GM21619 (cell line): Measurements from ENCODE around the gene SYVN1.
A peak's percentile ranks its signal among the peaks of the same experiment; 100 is the strongest.
"Not testable (repeated sequence)": the region's sequence is repeated elsewhere in the genome, so short reads cannot be mapped to it uniquely, and the experiment has no call there.

ENCODE experiments used
- ATAC-seq: cut with Tn5 transposase; IDR thresholded peaks from one replicate; pipeline ENCODE4 v1.9.1; 2021; ENCODE audit not compliant: unreplicated experiment

SYVN1 gene

GRCh38 chr11:65127473-65128181, 6.7 kb downstream of the SYVN1 start:
- ATAC-seq: no peak

- ATAC-seq: no peak
Measured at GRCh38 chr11:65126624-65127274, 7.6 kb downstream of the SYVN1 start.

DNA sequence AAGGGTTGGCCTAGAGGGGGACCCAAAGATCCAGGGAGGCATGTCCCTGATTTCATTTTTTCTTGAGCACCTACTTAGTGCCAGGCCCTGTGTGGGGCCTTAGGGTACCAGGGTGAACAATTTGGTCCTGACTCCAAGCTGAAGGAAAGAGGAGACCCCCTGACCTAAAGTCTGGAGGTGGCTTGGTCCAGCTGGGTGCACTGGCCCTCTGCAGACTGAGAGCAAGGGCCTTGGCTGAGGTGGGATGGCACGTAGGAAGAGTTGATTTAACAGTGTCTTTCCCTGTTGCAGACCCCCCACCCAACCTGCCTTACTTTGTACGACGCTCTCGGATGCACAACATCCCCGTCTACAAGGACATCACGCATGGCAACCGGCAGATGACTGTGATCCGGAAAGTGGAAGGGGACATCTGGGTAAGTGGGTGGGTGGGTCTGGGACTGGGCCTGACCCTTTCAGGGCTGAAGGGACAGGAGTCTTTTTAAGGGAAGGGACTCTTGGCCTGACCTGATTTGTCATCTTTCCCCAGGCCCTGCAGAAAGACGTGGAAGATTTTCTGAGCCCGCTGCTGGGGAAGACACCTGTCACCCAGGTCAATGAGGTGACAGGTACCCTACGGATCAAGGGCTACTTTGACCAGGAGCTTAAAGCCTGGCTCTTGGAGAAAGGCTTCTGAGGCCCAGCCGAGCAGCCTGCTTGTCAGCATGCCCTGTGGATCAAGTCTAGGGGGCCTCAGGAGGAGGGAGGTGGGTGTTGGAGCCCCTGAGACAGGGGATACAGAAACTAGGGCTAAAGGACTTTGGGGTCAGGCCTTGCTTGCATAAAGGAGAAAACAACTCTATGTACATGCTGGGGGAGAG, 8.9 kb downstream of the SYVN1 start:
- no peak for ATAC-seq

GRCh38 chr11:65124480-65125196, 9.7 kb downstream of the SYVN1 start:
- no peak for ATAC-seq

DNA sequence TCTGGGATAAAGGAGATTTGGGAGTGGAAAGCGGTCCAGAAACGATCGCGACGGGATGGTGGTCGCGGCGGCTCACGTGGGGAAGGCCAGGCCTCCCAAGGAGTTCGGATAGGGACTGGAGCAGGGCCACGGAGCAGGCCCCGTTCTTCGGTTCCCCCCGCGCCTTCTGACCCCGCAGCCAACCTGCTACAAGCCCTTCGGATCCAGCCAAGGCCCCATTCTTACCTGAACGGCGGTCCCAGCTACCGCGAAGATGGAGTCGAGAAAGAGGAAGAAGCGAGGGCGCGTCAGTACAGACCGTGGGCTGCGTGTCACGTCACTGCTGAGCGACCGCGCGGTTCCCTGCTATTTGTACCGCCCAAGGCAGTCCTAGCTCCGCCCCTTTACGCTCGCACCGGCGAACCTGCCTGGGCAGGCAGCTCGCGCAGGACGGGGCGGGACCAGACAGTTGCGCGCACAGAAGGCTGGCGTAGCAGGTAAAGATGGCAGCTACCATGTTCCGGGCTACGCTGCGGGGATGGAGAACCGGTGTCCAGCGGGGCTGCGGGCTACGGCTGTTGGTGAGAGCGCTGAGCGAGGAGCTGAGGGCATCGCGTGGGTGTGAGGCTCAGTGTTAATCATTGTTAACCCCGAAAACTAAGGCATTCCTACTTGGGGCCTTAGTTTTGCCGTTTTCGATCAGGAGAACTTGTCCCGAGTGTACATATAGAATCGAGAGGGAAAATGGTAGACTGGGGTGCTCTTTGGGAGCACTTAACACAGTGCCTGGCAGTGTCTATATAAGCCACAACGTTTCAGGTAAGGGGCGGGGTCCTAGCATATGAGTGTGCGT, 12.2 kb downstream of the SYVN1 start, which contains the start of the genes FAU and MRPL49:
TSS of gene FAU (minus strand) at position 270 of the 832 bp plus-strand sequence. CDS start 321 bp downstream, outside the sequence.
TSS of gene MRPL49 (plus strand) at position 457 of the 832 bp plus-strand sequence. CDS start at position 483, 26 bp downstream.
- peak; percentile 62 for ATAC-seq

GRCh38 chr11:65121447-65121864, 12.9 kb downstream of the SYVN1 start:
- ATAC-seq: no peak

GRCh38 chr11:65120831-65121230, 13.5 kb downstream of the SYVN1 start:
- no peak for ATAC-seq

GRCh38 chr11:65119670-65119995, 14.7 kb downstream of the SYVN1 start:
- no peak for ATAC-seq

DNA sequence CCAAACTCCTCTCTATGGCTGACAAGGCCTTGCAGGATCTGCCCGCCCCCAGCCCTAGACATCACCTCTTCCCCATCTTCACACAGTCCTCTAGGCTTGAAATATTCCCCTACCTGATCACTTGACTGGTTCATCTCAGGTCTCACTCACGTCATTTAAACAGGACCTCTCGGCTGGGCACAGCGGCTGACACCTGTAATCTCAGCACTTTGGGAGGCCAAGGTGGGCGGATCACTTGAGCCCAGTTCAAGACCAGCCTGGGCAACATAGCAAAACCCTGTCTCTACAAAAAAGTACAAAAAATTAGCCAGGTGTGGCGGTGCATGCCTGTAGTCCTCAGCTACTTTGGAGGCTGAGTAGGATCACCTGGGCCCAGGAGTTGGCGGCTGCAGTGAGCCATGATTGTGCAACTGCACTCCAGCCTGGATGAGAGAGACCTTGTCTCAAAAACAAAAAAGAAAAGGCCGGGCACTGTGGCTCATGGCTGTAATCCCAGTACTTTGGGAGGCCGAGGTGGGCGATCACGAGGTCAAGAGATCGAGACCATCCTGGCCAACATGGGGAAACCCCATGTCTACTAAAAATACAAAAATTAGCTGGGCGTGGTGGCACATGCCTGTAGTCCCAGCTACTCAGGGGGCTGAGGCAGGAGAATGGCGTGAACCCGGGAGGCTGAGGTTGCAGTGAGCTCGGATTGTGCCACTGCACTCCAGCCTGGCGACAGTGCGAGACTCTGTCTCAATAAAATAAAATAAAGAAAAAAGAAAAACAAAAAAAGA, 15.2 kb downstream of the SYVN1 start:
- not testable (repeated sequence) for ATAC-seq

GRCh38 chr11:65118097-65118837, 16.1 kb downstream of the SYVN1 start:
- ATAC-seq: no peak

GRCh38 chr11:65117206-65118096, 16.9 kb downstream of the SYVN1 start, which contains the start of gene ZNHIT2:
TSS of gene ZNHIT2 (minus strand) at chr11:65117701. CDS start at chr11:65117653, 48 bp downstream.
- peak; percentile 49 for ATAC-seq

- no peak for ATAC-seq
Measured at GRCh38 chr11:65116370-65117205, 17.7 kb downstream of the SYVN1 start.

GRCh38 chr11:65115361-65116082, 18.8 kb downstream of the SYVN1 start:
- ATAC-seq: no peak

DNA sequence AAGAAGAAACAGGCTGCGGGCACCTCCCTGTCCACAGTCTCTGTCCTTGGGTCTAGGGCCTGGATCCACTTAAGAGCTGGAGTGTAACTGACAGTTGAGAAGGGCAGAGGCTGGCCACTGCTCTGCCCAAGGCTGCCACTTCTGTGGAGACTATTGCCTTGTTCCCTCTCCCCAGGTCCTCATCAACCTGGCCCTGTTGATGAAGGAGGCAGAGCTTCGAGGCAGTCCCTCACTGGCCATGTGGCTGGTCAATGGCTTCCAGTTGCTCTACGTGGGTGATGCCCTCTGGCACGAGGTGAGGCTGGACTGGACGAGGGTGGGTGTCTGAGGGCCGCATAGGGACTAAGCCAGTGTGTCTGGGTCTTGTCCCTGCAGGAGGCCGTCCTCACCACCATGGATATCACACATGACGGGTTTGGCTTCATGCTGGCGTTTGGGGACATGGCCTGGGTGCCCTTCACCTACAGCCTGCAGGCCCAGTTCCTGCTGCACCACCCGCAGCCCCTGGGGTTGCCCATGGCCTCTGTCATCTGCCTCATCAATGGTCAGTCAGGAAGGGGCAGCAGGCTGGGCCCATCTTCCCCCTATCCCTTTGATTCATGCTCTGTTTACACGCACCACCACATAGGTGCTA, 19.7 kb downstream of the SYVN1 start:
- no peak for ATAC-seq

DNA sequence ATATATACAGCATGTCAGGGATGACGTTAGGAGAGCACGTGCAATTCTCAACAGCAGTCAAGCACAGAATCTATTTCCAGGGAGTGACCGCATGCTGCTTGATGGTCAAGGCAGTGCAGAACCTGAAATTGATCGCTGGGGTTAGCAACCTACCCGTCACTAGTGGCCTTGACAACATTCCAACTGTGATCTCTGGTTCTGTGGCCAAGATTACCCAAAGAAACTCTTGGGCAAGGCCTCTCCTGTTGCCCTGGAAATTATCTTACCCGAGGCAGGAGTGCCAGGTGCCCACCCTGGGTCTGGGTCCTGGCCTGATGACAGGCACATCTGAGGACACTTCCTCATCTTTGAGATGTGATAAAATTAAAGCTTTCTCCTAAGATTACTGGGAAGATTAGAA, 20.5 kb downstream of the SYVN1 start:
- ATAC-seq: no peak
